CD14-positive monocyte (primary cell): ENCODE measurements around the gene BACH2. TPM values are rescaled to one million over a fixed set of nuclear protein-coding genes. Genes with fewer than 3 reads are reported as not detected.

Experiments
- DNase-seq, 3 donors: peaks; one replicate each; pipeline ENCODE4 v3.0.0-alpha.2; 2011 to 2022
- H2AFZ ChIP-seq: 2 replicates; pipeline ENCODE4 v1.6.0; 2012; ENCODE audit warnings: mild to moderate bottlenecking, low read depth, low read length, inconsistent platforms; ENCODE audit not compliant: insufficient read depth, poor library complexity, severe bottlenecking
- H3K27ac ChIP-seq, 2 donors: 1 replicate in 1 of 2; 2 replicates in 1 of 2; pipeline ENCODE4 v1.5.1; 2012 to 2013; ENCODE audit warnings: low read length in 2 of 2, control low read depth in 1 of 2, inconsistent platforms in 1 of 2, low read depth in 1 of 2, mild to moderate bottlenecking in 1 of 2
- H3K27me3 ChIP-seq, 2 donors: one replicate each; pipeline versions ENCODE4 v1.6.0 to v1.6.1; 2011 to 2013; ENCODE audit warnings: low read length in 2 of 2; ENCODE audit not compliant: control insufficient read depth in 2 of 2, insufficient read depth in 2 of 2
- H3K36me3 ChIP-seq, 2 donors: replicated peaks in 1 of 2; 1 replicate in 1 of 2; 2 replicates in 1 of 2; pipeline versions ENCODE4 v1.5.1 to v1.6.1; 2012 to 2013; ENCODE audit warnings: low read length in 2 of 2, control low read depth in 1 of 2, inconsistent platforms in 1 of 2, mild to moderate bottlenecking in 1 of 2; ENCODE audit not compliant: insufficient read depth in 2 of 2, control insufficient read depth in 1 of 2
- H3K4me1 ChIP-seq, 2 donors: 1 replicate in 1 of 2; 2 replicates in 1 of 2; pipeline versions ENCODE4 v1.5.1 to v1.6.1; 2012 to 2013; ENCODE audit warnings: low read length in 2 of 2, control low read depth in 1 of 2, inconsistent platforms in 1 of 2, mild to moderate bottlenecking in 1 of 2, moderate library complexity in 1 of 2; ENCODE audit not compliant: insufficient read depth in 2 of 2, control insufficient read depth in 1 of 2
- H3K4me2 ChIP-seq: replicated peaks from 2 replicates; pipeline ENCODE3; 2012; ENCODE audit warnings: low read length, moderate library complexity, mild to moderate bottlenecking; ENCODE audit not compliant: poor library complexity, severe bottlenecking; ENCODE audit errors: extremely low read depth
- H3K4me3 ChIP-seq, 3 experiments: fragments of 200-600 bp in 1 of 3; sonication (generic) in 1 of 3; replicated peaks in 1 of 3; 1 replicate in 2 of 3; 2 replicates in 1 of 3; pipeline ENCODE4 v1.5.1; 2011 to 2013; ENCODE audit warnings: low read length in 3 of 3, mild to moderate bottlenecking in 3 of 3, control low read depth in 2 of 3, low read depth in 2 of 3, inconsistent platforms in 1 of 3, moderate library complexity in 1 of 3
- H3K79me2 ChIP-seq: 2 replicates; pipeline ENCODE4 v1.6.0; 2012; ENCODE audit warnings: mild to moderate bottlenecking, control low read depth, inconsistent platforms, low read length, moderate library complexity; ENCODE audit not compliant: insufficient read depth
- H3K9ac ChIP-seq: 2 replicates; pipeline ENCODE4 v1.6.0; 2017; ENCODE audit warnings: low read length, mild to moderate bottlenecking; ENCODE audit not compliant: insufficient read depth, poor library complexity, severe bottlenecking
- H3K9me3 ChIP-seq, 2 donors: replicated peaks in 1 of 2; 1 replicate in 1 of 2; 2 replicates in 1 of 2; pipeline versions ENCODE4 v1.5.1 to v1.6.1; 2012 to 2013; ENCODE audit warnings: low read length in 2 of 2, control low read depth in 1 of 2; ENCODE audit not compliant: control insufficient read depth in 1 of 2, insufficient read depth in 1 of 2
- H4K20me1 ChIP-seq: 2 replicates; pipeline ENCODE4 v1.6.0; 2012; ENCODE audit warnings: mild to moderate bottlenecking, low read length, control low read depth, moderate library complexity; ENCODE audit not compliant: insufficient read depth
- H3K27ac Mint-ChIP-seq, 7 donors: one replicate each; pipeline ENCODE4 v1.8.0; 2020; ENCODE audit warnings: mild to moderate bottlenecking in 7 of 7, mixed read lengths in 7 of 7, moderate library complexity in 6 of 7, inconsistent platforms in 2 of 7
- H3K27me3 Mint-ChIP-seq, 3 donors: one replicate each; pipeline ENCODE4 v1.8.0; 2021 to 2022; ENCODE audit warnings: low read depth in 3 of 3, mild to moderate bottlenecking in 3 of 3, mixed read lengths in 3 of 3, moderate library complexity in 3 of 3, inconsistent platforms in 1 of 3
- H3K36me3 Mint-ChIP-seq, 2 donors: one replicate each; pipeline ENCODE4 v1.8.0; 2020; ENCODE audit warnings: mixed read lengths in 2 of 2, inconsistent platforms in 1 of 2, mild to moderate bottlenecking in 1 of 2
- H3K4me1 Mint-ChIP-seq: one replicate; pipeline ENCODE4 v1.8.0; 2020; ENCODE audit warnings: mild to moderate bottlenecking, mixed read lengths
- H3K4me3 Mint-ChIP-seq, 2 donors: one replicate each; pipeline ENCODE4 v1.8.0; 2020; ENCODE audit warnings: mild to moderate bottlenecking in 2 of 2, mixed read lengths in 2 of 2, moderate library complexity in 1 of 2
- H3K9me3 Mint-ChIP-seq, 7 donors: one replicate each; pipeline ENCODE4 v1.8.0; 2020 to 2022; ENCODE audit warnings: mixed read lengths in 7 of 7, mild to moderate bottlenecking in 6 of 7, moderate library complexity in 6 of 7, inconsistent platforms in 2 of 7
- CTCF ChIP-seq: fragments of 200-600 bp; IDR thresholded peaks from one replicate; pipeline ENCODE4 v1.8.0; 2022; ENCODE audit warnings: antibody characterized with exemption, mild to moderate bottlenecking
- WGBS: methylation state at CpG from one replicate; pipeline ENCODE4 v1.1.5; 2013; ENCODE audit warnings: missing lambda C conversion rate; ENCODE audit not compliant: insufficient coverage; 5-methylcytosine and 5-hydroxymethylcytosine counted together
- intact Hi-C, 2 donors: fragments of 100-400 bp; cut with micrococcal nuclease; formaldehyde crosslinking; loops; one replicate each; pipeline versions ENCODE4 v1.15.0 to v1.15.1; 2023
- polyA plus RNA-seq, 3 donors: library from polyadenylated mRNA; depleted of rRNA in 1 of 3; unstranded in 2 of 3; stranded (reverse) in 1 of 3; fragments of 300-500 nt in 2 of 3; fragments of >200 nt in 1 of 3; fragmentation: Illumina TruSeq in 2 of 3; gene quantifications; 1 replicate in 2 of 3; 2 replicates in 1 of 3; pipeline ENCODE4 v1.2.3, GENCODE V29; 2012 to 2021

The BACH2 gene
- polyA plus RNA-seq, 3 donors, result 0.04 to 0.09 (median 0.05) TPM

- WGBS, result no CpG with 5 or more reads among the region's 1 CpG
- intact Hi-C loops, result loop anchor here in 1 of 2 donors (5.0 kb wide), 1 partner anchor 237 kb away; no protein-coding TSS in a partner anchor
Measured at GRCh38 chr6:90179190-90180169, 117.2 kb downstream of the BACH2 start.

More at GRCh38 chr6:90179190-90180169, 117.2 kb downstream of the BACH2 start:
- Histone ChIP-seq H2AFZ (no peak overlapping the region), H3K9ac (no peak overlapping the region), H3K79me2 (no peaks in the 10 kb centered on the region), H4K20me1 (no peaks in the 10 kb centered on the region), H3K4me1 (peaks cover 35 to 37% of the 10 kb centered on the region in 2 donors), H3K4me2 (no peak overlapping the region), H3K9me3 (no peaks in the 10 kb centered on the region), H3K27ac (no peak overlapping the region), H3K4me3 (no peak overlapping the region), H3K27me3 (no peaks in the 10 kb centered on the region), H3K36me3 (no peaks in the 10 kb centered on the region)
- Mint-ChIP-seq H3K36me3 (no peaks in the 10 kb centered on the region), H3K27me3 (peaks cover 0 to 1% (median 1%) of the 10 kb centered on the region in 3 donors), H3K27ac (no peak overlapping the region), H3K4me1 (peaks cover 44% of the 10 kb centered on the region), H3K9me3 (no peaks in the 10 kb centered on the region), H3K4me3 (no peak overlapping the region)
- DNase-seq, result peak in 2 of 3 donors; percentile 24
- peak; percentile 82 for TF ChIP-seq CTCF
